ENCODE data around the gene RAI1.
"Not testable (repeated sequence)": the region's sequence is repeated elsewhere in the genome, so short reads cannot be mapped to it uniquely, and the experiment has no call there.

- TF ChIP-seq POLR2AphosphoS5 (IDR thresholded peaks at IDR 0.05; ENCODE audit: low read depth, low read length); POLR2A (IDR thresholded peaks at IDR 0.05; ENCODE audit: low read depth, low read length); TAF1 (IDR thresholded peaks at IDR 0.05; ENCODE audit: borderline replicate concordance, low read depth, low read length): not testable (repeated sequence)
Measured at GRCh38 chr17:17645148-17645547, 36.1 kb upstream of the RAI1 start.
